Karpas-422 (cell line): ENCODE data around the gene PI4KB. TPM values are rescaled to one million over a fixed set of nuclear protein-coding genes. Genes with fewer than 3 reads are reported as not detected.

ENCODE experiments used
- DNase-seq: peaks from one replicate; pipeline ENCODE4 v3.0.0-alpha.2; 2015
- H2AFZ ChIP-seq: fragments of 200-600 bp; sonication (generic); 2 replicates; pipeline ENCODE4 v1.6.1; 2014; ENCODE audit warnings: antibody characterized with exemption, low read length, mixed read lengths
- H3K27ac ChIP-seq: fragments of 200-600 bp; sonication (generic); 2 replicates; pipeline ENCODE4 v1.5.1; 2014; ENCODE audit warnings: mild to moderate bottlenecking, low read length, moderate library complexity
- H3K27me3 ChIP-seq: fragments of 200-600 bp; sonication (generic); 2 replicates; pipeline ENCODE4 v1.6.1; 2014; ENCODE audit warnings: low read length, mixed read lengths
- H3K36me3 ChIP-seq: fragments of 200-600 bp; sonication (generic); 2 replicates; pipeline ENCODE4 v1.6.1; 2014; ENCODE audit warnings: low read length, mixed read lengths; ENCODE audit not compliant: insufficient read depth
- H3K4me1 ChIP-seq: fragments of 200-600 bp; sonication (generic); 2 replicates; pipeline ENCODE4 v1.6.1; 2014; ENCODE audit warnings: mild to moderate bottlenecking, low read length, mixed read lengths
- H3K4me2 ChIP-seq: fragments of 200-600 bp; sonication (generic); 2 replicates; pipeline ENCODE4 v1.6.1; 2014; ENCODE audit warnings: low read length, low read depth, mild to moderate bottlenecking; ENCODE audit not compliant: poor library complexity, severe bottlenecking
- H3K4me3 ChIP-seq: fragments of 200-600 bp; sonication (generic); 2 replicates; pipeline ENCODE4 v1.5.1; 2014; ENCODE audit warnings: mild to moderate bottlenecking, antibody characterized with exemption, low read length, mixed read lengths
- H3K79me2 ChIP-seq: fragments of 200-600 bp; sonication (generic); 2 replicates; pipeline ENCODE4 v1.6.1; 2014; ENCODE audit warnings: mild to moderate bottlenecking, low read length, mixed read lengths
- H3K9ac ChIP-seq: fragments of 200-600 bp; sonication (generic); 2 replicates; pipeline ENCODE4 v1.6.0; 2014; ENCODE audit warnings: low read length
- H3K9me2 ChIP-seq: fragments of 200-600 bp; sonication (generic), shearing (Covaris generic); replicated peaks from 2 replicates; pipeline ENCODE4 v1.6.0; 2014; ENCODE audit warnings: mild to moderate bottlenecking, low read length, moderate library complexity; ENCODE audit not compliant: insufficient read depth
- H3K9me3 ChIP-seq: fragments of 300-700, 200-600 bp; sonication (generic); 2 replicates; pipeline ENCODE4 v1.6.1; 2014; ENCODE audit warnings: low read length, mixed read lengths
- H4K20me1 ChIP-seq: fragments of 200-600 bp; sonication (generic); 2 replicates; pipeline ENCODE4 v1.6.1; 2014; ENCODE audit warnings: mild to moderate bottlenecking, antibody characterized with exemption, low read length, low read depth; ENCODE audit not compliant: insufficient read depth
- total RNA-seq: library from RNA; depleted of rRNA; stranded (reverse); fragments of >200 nt; shearing (Covaris generic); gene quantifications from 2 replicates; pipeline ENCODE4 v1.2.3, GENCODE V29; 2014; ENCODE audit warnings: low replicate concordance

PI4KB gene
- total RNA-seq, 1 experiment from 2014 or later = 29.4 TPM

- Histone ChIP-seq H2AFZ (no peak overlapping the region), H3K9ac (no peak overlapping the region)
These were observed 37.1 kb downstream of the PI4KB start for GRCh38 chr1:151289991-151290708.

DNA sequence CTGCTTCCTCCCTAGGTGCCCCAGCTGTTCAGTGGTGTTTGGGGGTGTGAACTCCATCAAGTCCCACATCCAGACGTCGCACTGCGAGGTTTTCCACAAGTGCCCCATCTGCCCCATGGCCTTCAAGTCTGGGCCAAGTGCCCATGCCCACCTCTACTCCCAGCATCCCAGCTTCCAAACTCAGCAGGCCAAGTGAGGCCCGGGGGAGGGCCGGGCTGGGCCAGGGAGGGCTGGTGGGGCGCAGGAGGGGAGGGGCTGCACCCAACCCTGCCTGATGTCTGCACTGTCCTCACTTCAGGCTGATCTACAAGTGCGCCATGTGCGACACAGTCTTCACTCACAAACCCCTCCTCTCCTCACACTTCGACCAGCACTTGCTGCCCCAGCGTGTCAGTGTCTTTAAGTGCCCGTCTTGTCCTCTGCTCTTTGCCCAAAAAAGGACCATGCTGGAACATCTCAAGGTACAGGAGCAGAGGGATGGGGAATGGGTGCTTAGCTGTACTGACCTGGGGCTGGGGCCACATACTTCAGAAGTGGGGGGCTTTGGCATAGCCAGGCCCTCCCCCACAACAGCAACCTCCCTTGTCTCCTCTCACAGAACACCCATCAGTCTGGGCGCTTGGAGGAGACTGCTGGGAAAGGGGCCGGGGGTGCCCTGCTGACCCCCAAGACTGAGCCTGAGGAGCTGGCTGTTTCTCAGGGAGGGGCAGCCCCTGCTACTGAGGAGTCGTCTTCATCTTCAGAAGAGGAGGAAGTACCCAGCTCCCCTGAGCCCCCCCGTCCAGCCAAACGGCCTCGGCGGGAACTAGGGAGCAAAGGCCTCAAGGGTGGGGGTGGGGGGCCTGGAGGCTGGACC, 37.9 kb downstream of the PI4KB start:
- H2AFZ ChIP-seq = no peak overlapping the region
- peaks cover 6% of the 10 kb centered on the region; the same call in 1 of the 2 replicates for H4K20me1 ChIP-seq
- DNase-seq = no peak
- H3K4me1 ChIP-seq = peaks cover 2% of the 10 kb centered on the region
- no peaks in the 10 kb centered on the region for H3K27me3 ChIP-seq
- peaks cover 20% of the 10 kb centered on the region for H3K79me2 ChIP-seq
- H3K4me3 ChIP-seq = no peak overlapping the region
- H3K9me2 ChIP-seq = no peaks in the 10 kb centered on the region
- H3K4me2 ChIP-seq = no peak overlapping the region
- H3K27ac ChIP-seq = no peak overlapping the region
- H3K36me3 ChIP-seq = peaks cover 24% of the 10 kb centered on the region
- H3K9me3 ChIP-seq = no peaks in the 10 kb centered on the region
- no peak overlapping the region for H3K9ac ChIP-seq

More at GRCh38 chr1:151289991-151290708, 37.1 kb downstream of the PI4KB start:
- no peak for DNase-seq
- Histone ChIP-seq H3K79me2 (peaks cover 12% of the 10 kb centered on the region), H3K4me1 (no peaks in the 10 kb centered on the region), H3K36me3 (peaks cover 29% of the 10 kb centered on the region), H3K9me3 (no peaks in the 10 kb centered on the region), H3K27me3 (no peaks in the 10 kb centered on the region), H3K27ac (no peak overlapping the region), H3K4me2 (no peak overlapping the region), H3K9me2 (no peaks in the 10 kb centered on the region), H4K20me1 (0 out of 2 replicates have a peak, but pooled peaks cover 4% of the 10 kb centered on the region), H3K4me3 (no peak overlapping the region)

DNA sequence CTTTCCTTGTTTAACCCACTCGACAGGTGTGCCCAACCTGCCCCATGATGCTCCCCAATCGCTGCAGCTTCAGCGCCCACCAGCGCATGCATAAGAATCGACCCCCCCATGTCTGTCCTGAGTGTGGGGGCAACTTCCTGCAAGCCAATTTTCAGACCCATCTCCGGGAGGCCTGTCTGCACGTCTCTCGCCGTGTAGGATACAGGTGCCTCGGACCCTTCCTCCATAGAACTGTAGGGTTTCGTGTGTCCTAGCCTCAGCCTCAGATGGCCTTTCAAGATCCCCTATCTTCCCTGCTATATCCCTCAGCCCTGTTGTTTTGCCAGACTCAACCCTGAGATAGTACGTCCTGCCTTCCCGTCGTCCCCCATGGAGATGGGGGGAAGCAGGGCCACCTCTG, 38.7 kb downstream of the PI4KB start:
- H3K4me2 ChIP-seq = no peak overlapping the region
- DNase-seq = no peak
- H3K9ac ChIP-seq = no peak overlapping the region
- H3K4me3 ChIP-seq = no peak overlapping the region
- no peaks in the 10 kb centered on the region for H3K9me3 ChIP-seq
- peaks cover 12% of the 10 kb centered on the region; the same call in 1 of the 2 replicates for H4K20me1 ChIP-seq
- no peak overlapping the region for H2AFZ ChIP-seq
- no peaks in the 10 kb centered on the region for H3K9me2 ChIP-seq
- H3K27ac ChIP-seq = no peak overlapping the region
- H3K79me2 ChIP-seq = peaks cover 29% of the 10 kb centered on the region
- peaks cover 10% of the 10 kb centered on the region for H3K4me1 ChIP-seq
- H3K27me3 ChIP-seq = no peaks in the 10 kb centered on the region
- peaks cover 22% of the 10 kb centered on the region for H3K36me3 ChIP-seq

GRCh38 chr1:151287767-151288500, 39.3 kb downstream of the PI4KB start:
- Histone ChIP-seq H3K4me1 (peaks cover 15% of the 10 kb centered on the region), H3K79me2 (peaks cover 34% of the 10 kb centered on the region), H3K4me2 (no peak overlapping the region), H3K27ac (no peak overlapping the region), H4K20me1 (peaks cover 12% of the 10 kb centered on the region; the same call in 1 of the 2 replicates), H3K36me3 (peaks cover 21% of the 10 kb centered on the region), H3K9ac (no peak overlapping the region), H3K9me3 (no peaks in the 10 kb centered on the region), H3K27me3 (no peaks in the 10 kb centered on the region), H3K4me3 (no peak overlapping the region), H3K9me2 (no peaks in the 10 kb centered on the region), H2AFZ (no peak overlapping the region)
- no peak for DNase-seq

GRCh38 chr1:151287341-151287699, 39.9 kb downstream of the PI4KB start:
- DNase-seq = no peak
- H3K79me2 ChIP-seq = peaks cover 40% of the 10 kb centered on the region
- peaks cover 12% of the 10 kb centered on the region; the same call in 1 of the 2 replicates for H4K20me1 ChIP-seq
- no peaks in the 10 kb centered on the region for H3K9me2 ChIP-seq
- no peaks in the 10 kb centered on the region for H3K9me3 ChIP-seq
- H2AFZ ChIP-seq = no peak overlapping the region
- H3K4me3 ChIP-seq = no peak overlapping the region
- H3K36me3 ChIP-seq = peaks cover 15% of the 10 kb centered on the region
- no peak overlapping the region for H3K9ac ChIP-seq
- H3K27ac ChIP-seq = no peak overlapping the region
- peaks cover 15% of the 10 kb centered on the region for H3K4me1 ChIP-seq
- no peaks in the 10 kb centered on the region for H3K27me3 ChIP-seq
- H3K4me2 ChIP-seq = no peak overlapping the region

DNA sequence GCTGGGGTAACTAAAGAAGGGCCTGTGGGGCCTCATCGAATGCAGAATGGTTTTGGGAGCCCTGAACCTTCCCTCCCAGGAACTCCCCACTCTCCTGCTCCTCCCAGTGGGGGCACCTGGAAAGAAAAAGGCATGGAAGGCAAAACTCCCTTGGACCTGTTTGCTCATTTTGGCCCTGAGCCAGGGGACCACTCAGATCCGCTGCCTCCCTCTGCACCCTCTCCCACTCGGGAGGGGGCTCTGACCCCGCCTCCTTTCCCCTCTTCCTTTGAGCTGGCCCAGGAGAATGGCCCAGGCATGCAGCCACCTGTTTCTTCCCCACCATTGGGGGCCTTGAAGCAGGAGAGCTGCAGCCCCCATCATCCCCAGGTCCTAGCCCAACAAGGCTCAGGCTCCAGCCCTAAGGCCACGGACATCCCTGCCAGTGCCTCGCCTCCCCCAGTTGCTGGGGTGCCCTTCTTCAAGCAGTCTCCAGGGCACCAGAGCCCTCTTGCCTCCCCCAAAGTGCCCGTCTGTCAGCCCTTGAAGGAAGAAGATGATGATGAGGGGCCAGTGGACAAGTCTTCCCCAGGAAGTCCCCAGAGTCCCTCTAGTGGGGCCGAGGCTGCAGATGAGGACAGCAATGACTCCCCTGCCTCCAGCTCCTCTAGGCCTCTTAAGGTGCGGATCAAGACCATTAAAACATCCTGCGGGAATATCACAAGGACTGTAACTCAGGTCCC, 40.4 kb downstream of the PI4KB start:
- Histone ChIP-seq H3K9me2 (no peaks in the 10 kb centered on the region), H3K36me3 (peaks cover 13% of the 10 kb centered on the region), H3K79me2 (peaks cover 41% of the 10 kb centered on the region), H4K20me1 (peaks cover 12% of the 10 kb centered on the region; the same call in 1 of the 2 replicates), H3K27me3 (no peaks in the 10 kb centered on the region), H2AFZ (no peak overlapping the region), H3K9me3 (no peaks in the 10 kb centered on the region), H3K9ac (no peak overlapping the region), H3K4me1 (peaks cover 15% of the 10 kb centered on the region), H3K4me2 (no peak overlapping the region), H3K4me3 (no peak overlapping the region), H3K27ac (no peak overlapping the region)
- DNase-seq = no peak

DNA sequence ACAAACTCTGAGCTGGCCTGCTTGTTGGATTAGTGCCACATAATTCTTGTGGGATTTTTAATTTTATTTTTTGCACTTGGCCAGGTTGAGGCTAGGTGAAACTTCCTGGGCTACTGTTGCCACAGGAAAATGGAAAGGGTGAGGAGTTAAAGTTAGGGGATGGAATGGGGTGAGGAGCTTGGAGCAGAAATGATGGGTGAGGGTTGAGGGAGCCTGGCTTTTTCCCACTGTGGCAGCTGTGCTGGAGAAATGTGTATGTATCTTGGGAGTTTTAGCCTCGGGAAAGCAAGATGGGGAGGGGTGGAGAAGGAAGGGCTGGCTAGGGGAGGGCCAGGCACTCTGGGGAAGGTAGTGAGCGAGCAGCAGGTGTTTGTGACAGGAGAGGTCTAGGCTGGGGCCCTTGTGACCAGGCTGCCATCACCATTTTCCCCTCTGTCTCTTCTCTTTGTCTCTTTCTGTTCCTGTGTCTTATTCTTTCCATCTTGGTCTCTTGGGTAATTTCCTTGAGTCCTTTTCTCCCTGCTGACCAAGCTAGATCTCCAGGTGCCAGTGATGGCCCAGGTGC, 43.1 kb downstream of the PI4KB start:
- H3K27ac ChIP-seq = peak overlapping the region; percentile 85; the same call in 1 of the 2 replicates
- H3K9ac ChIP-seq = peak overlapping the region; percentile 99
- H3K27me3 ChIP-seq = no peaks in the 10 kb centered on the region
- DNase-seq = no peak
- peak overlapping the region; percentile 90 for H3K4me2 ChIP-seq
- H4K20me1 ChIP-seq = peaks cover 8% of the 10 kb centered on the region; the same call in 1 of the 2 replicates
- H2AFZ ChIP-seq = no peak overlapping the region
- no peaks in the 10 kb centered on the region for H3K9me2 ChIP-seq
- peaks cover 6% of the 10 kb centered on the region; the same call in 1 of the 2 replicates for H3K36me3 ChIP-seq
- H3K4me3 ChIP-seq = peak overlapping the region; percentile 80
- peaks cover 41% of the 10 kb centered on the region for H3K79me2 ChIP-seq
- peaks cover 20% of the 10 kb centered on the region for H3K4me1 ChIP-seq
- no peaks in the 10 kb centered on the region for H3K9me3 ChIP-seq
